ENCODE measurements around the gene CAP2.
"Not testable (repeated sequence)": the region's sequence is repeated elsewhere in the genome, so short reads cannot be mapped to it uniquely, and the experiment has no call there.

Gene CAP2

GRCh38 chr6:17405181-17405943, 12.0 kb downstream of the CAP2 start:
- DNase-seq = not testable (repeated sequence)

- DNase-seq = no peak
Observed at GRCh38 chr6:17405944-17406245, 12.5 kb downstream of the CAP2 start.

- no peak for DNase-seq
Observed at GRCh38 chr6:17408081-17408480, 14.7 kb downstream of the CAP2 start.

GRCh38 chr6:17410281-17410680, 16.9 kb downstream of the CAP2 start:
- DNase-seq = no peak

- DNase-seq = no peak
Observed at GRCh38 chr6:17413313-17413750, 19.9 kb downstream of the CAP2 start.

GRCh38 chr6:17414395-17414794, 21.0 kb downstream of the CAP2 start:
- DNase-seq = not testable (repeated sequence)

- no peak for DNase-seq
Observed at GRCh38 chr6:17415321-17415720, 21.9 kb downstream of the CAP2 start.

- no peak for DNase-seq
Observed at GRCh38 chr6:17416806-17417205, 23.4 kb downstream of the CAP2 start.

GRCh38 chr6:17417817-17418216, 24.4 kb downstream of the CAP2 start:
- DNase-seq = no peak

- DNase-seq = no peak
Observed at GRCh38 chr6:17418281-17419188, 25.1 kb downstream of the CAP2 start.

GRCh38 chr6:17419189-17419575, 25.8 kb downstream of the CAP2 start:
- DNase-seq = no peak

- DNase-seq = no peak
Observed at GRCh38 chr6:17420368-17420767, 27.0 kb downstream of the CAP2 start.

- DNase-seq = no peak
Observed at GRCh38 chr6:17421406-17421805, 28.0 kb downstream of the CAP2 start.

GRCh38 chr6:17423026-17423425, 29.6 kb downstream of the CAP2 start:
- DNase-seq = no peak

- no peak for DNase-seq
Observed at GRCh38 chr6:17427062-17427461, 33.7 kb downstream of the CAP2 start.

- DNase-seq = no peak
Observed at GRCh38 chr6:17427617-17428016, 34.2 kb downstream of the CAP2 start.

- DNase-seq = not testable (repeated sequence)
Observed at GRCh38 chr6:17428595-17429120, 35.3 kb downstream of the CAP2 start.

GRCh38 chr6:17429383-17430061, 36.1 kb downstream of the CAP2 start:
- no peak for DNase-seq

GRCh38 chr6:17431581-17431980, 38.2 kb downstream of the CAP2 start:
- DNase-seq = no peak

GRCh38 chr6:17432356-17432755, 39.0 kb downstream of the CAP2 start:
- no peak for DNase-seq

GRCh38 chr6:17439243-17439993, 46.0 kb downstream of the CAP2 start:
- no peak for DNase-seq

GRCh38 chr6:17440811-17441210, 47.4 kb downstream of the CAP2 start:
- not testable (repeated sequence) for DNase-seq

- no peak for DNase-seq
Observed at GRCh38 chr6:17442196-17442595, 48.8 kb downstream of the CAP2 start.

Measured in NCI-H2227 treated with DMSO at 0.1 percent for 48 hours (cell line).